HepG2 (cell line): ENCODE measurements around the gene GNG12. TPM values are rescaled to one million over a fixed set of nuclear protein-coding genes. Genes with fewer than 3 reads are reported as not detected.

ENCODE experiments used
- BRD4 ChIP-seq: sonication (generic); formaldehyde crosslinking; IDR thresholded peaks from 2 replicates; pipeline ENCODE4 v1.4.0; 2020; ENCODE audit warnings: missing genetic modification reagents
- CC2D1A ChIP-seq: sonication (generic); formaldehyde crosslinking; IDR thresholded peaks from 2 replicates; pipeline ENCODE4 v1.8.1; 2023; ENCODE audit warnings: mild to moderate bottlenecking, missing genetic modification reagents
- EP300 ChIP-seq, 3 experiments: sonication (generic) in 1 of 3; formaldehyde crosslinking in 1 of 3; IDR thresholded peaks; 2 replicates each; pipeline versions ENCODE4 v1.5.1 to v1.6.1; 2011 to 2020; ENCODE audit warnings: low read depth in 2 of 3, low read length in 2 of 3, borderline replicate concordance in 1 of 3, improper control_type of control experiment in 1 of 3, mild to moderate bottlenecking in 1 of 3, missing genetic modification reagents in 1 of 3, moderate library complexity in 1 of 3
- FOXO1 ChIP-seq: sonication (generic); formaldehyde crosslinking; IDR thresholded peaks from 2 replicates; pipeline ENCODE4 v1.4.0; 2020; ENCODE audit warnings: missing genetic modification reagents
- GABPA ChIP-seq, 2 experiments: IDR thresholded peaks; 2 replicates each; pipeline ENCODE4 v1.6.1; 2011 to 2016; ENCODE audit warnings: low read depth in 2 of 2, low read length in 1 of 2, missing biosample characterization in 1 of 2, missing genetic modification characterization in 1 of 2
- GPBP1L1 ChIP-seq: sonication (generic); formaldehyde crosslinking; IDR thresholded peaks from 2 replicates; pipeline ENCODE4 v1.5.0; 2020; ENCODE audit warnings: mild to moderate bottlenecking, missing genetic modification reagents
- HNRNPLL ChIP-seq: fragments of 200-400 bp; formaldehyde crosslinking; IDR thresholded peaks from 2 replicates; pipeline ENCODE4 v1.6.1; 2017; ENCODE audit warnings: mild to moderate bottlenecking, low read depth, low read length; ENCODE audit not compliant: poor library complexity, severe bottlenecking
- LRRFIP1 ChIP-seq: sonication (generic); formaldehyde crosslinking; conservative IDR thresholded peaks from 2 replicates; pipeline ENCODE4 v1.4.0; 2020; ENCODE audit warnings: missing genetic modification reagents
- MIER2 ChIP-seq: IDR thresholded peaks from 2 replicates; pipeline ENCODE4 v1.6.1; 2016; ENCODE audit warnings: missing biosample characterization, missing genetic modification reagents
- NAIF1 ChIP-seq: sonication (generic); formaldehyde crosslinking; IDR thresholded peaks from 2 replicates; pipeline ENCODE4 v1.5.0; 2020; ENCODE audit warnings: mild to moderate bottlenecking, missing genetic modification reagents, borderline replicate concordance
- RFXANK ChIP-seq: IDR thresholded peaks from 2 replicates; pipeline ENCODE4 v1.6.1; 2016
- SMARCC2 ChIP-seq: fragments of 450-650 bp; IDR thresholded peaks from 2 replicates; pipeline ENCODE4 v1.6.1; 2017; ENCODE audit warnings: antibody characterized with exemption, mild to moderate bottlenecking
- TAF15 ChIP-seq: fragments of 200-400 bp; formaldehyde crosslinking; IDR thresholded peaks from one replicate; pipeline ENCODE4 v1.6.1; 2018; ENCODE audit warnings: mild to moderate bottlenecking, low read depth, low read length; ENCODE audit not compliant: poor library complexity, severe bottlenecking
- XRCC5 ChIP-seq: fragments of 200-400 bp; formaldehyde crosslinking; optimal IDR thresholded peaks from 2 replicates; pipeline ENCODE3; 2017; ENCODE audit warnings: mild to moderate bottlenecking, low read length
- ZBTB21 ChIP-seq: sonication (generic); formaldehyde crosslinking; IDR thresholded peaks from 2 replicates; pipeline ENCODE4 v1.4.0; 2020; ENCODE audit warnings: missing genetic modification reagents
- ZNF124 ChIP-seq: sonication (generic); formaldehyde crosslinking; IDR thresholded peaks from 2 replicates; pipeline ENCODE4 v1.4.0; 2020; ENCODE audit warnings: missing genetic modification reagents
- ZNF20 ChIP-seq: sonication (generic); formaldehyde crosslinking; IDR thresholded peaks from 2 replicates; pipeline ENCODE4 v1.4.0; 2020; ENCODE audit warnings: mild to moderate bottlenecking, moderate library complexity, missing genetic modification reagents
- ZNF234 ChIP-seq: sonication (generic); formaldehyde crosslinking; conservative IDR thresholded peaks from 2 replicates; pipeline ENCODE4 v1.5.1; 2020; ENCODE audit warnings: mild to moderate bottlenecking, missing genetic modification reagents
- ZNF382 ChIP-seq: sonication (generic); formaldehyde crosslinking; IDR thresholded peaks from 2 replicates; pipeline ENCODE4 v1.5.0; 2020; ENCODE audit warnings: missing genetic modification reagents, mild to moderate bottlenecking, borderline replicate concordance
- ZNF713 ChIP-seq: sonication (generic); formaldehyde crosslinking; IDR thresholded peaks from 2 replicates; pipeline ENCODE4 v1.4.0; 2020; ENCODE audit warnings: mild to moderate bottlenecking, missing genetic modification reagents
- ZNF768 ChIP-seq: sonication (generic); formaldehyde crosslinking; IDR thresholded peaks from 2 replicates; pipeline ENCODE4 v1.4.0; 2020; ENCODE audit warnings: missing genetic modification reagents
- ZNF816 ChIP-seq: sonication (generic); formaldehyde crosslinking; IDR thresholded peaks from 2 replicates; pipeline ENCODE4 v1.8.0; 2022; ENCODE audit warnings: missing genetic modification reagents, mild to moderate bottlenecking, borderline replicate concordance
- ZSCAN31 ChIP-seq: sonication (generic); formaldehyde crosslinking; IDR thresholded peaks from 2 replicates; pipeline ENCODE4 v1.5.0; 2020; ENCODE audit warnings: low read depth, mild to moderate bottlenecking, missing genetic modification reagents
- polyA plus RNA-seq, 8 experiments: library from polyadenylated mRNA; depleted of rRNA in 3 of 8; stranded (reverse) in 7 of 8; unstranded in 1 of 8; fragments of >200 nt; fragmentation: Illumina TruSeq in 4 of 8; extraction: Trizol in 4 of 8; gene quantifications; 2 replicates each; pipeline versions ENCODE4 v1.2.1 to v1.2.3, GENCODE V29; 2011 to 2016; ENCODE audit warnings: low read depth in 4 of 8, missing spikeins in 1 of 8, mixed read lengths in 1 of 8; ENCODE audit not compliant: insufficient read depth in 1 of 8
- total RNA-seq, 5 experiments: library from RNA; depleted of rRNA; stranded (reverse); fragments of >200 nt; fragmentation: Illumina TruSeq; extraction: Trizol; gene quantifications; 2 replicates each; pipeline ENCODE4 v1.2.3, GENCODE V29; 2016; ENCODE audit warnings: low read depth in 1 of 5
- TF ChIP-seq, protein P1 (sequence below): sonication (generic); formaldehyde crosslinking; IDR thresholded peaks from 2 replicates; pipeline ENCODE4 v1.4.0; 2020; ENCODE audit warnings: missing genetic modification reagents
- TF ChIP-seq, protein P2 (sequence below): sonication (generic); formaldehyde crosslinking; IDR thresholded peaks from 2 replicates; pipeline ENCODE4 v1.4.0; 2020; ENCODE audit warnings: missing genetic modification reagents, low read depth, mild to moderate bottlenecking, borderline replicate concordance

The GNG12 gene
- total and polyA plus RNA-seq, 2 of the 13 experiments (the other 11 are each of a cell fraction or from before 2014, with no cell fraction given), result 0.11 TPM

- TF ChIP-seq, protein P1, sequence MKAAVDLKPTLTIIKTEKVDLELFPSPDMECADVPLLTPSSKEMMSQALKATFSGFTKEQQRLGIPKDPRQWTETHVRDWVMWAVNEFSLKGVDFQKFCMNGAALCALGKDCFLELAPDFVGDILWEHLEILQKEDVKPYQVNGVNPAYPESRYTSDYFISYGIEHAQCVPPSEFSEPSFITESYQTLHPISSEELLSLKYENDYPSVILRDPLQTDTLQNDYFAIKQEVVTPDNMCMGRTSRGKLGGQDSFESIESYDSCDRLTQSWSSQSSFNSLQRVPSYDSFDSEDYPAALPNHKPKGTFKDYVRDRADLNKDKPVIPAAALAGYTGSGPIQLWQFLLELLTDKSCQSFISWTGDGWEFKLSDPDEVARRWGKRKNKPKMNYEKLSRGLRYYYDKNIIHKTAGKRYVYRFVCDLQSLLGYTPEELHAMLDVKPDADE (CRISPR knock-in tag), result no peak
- TF ChIP-seq, protein P2, sequence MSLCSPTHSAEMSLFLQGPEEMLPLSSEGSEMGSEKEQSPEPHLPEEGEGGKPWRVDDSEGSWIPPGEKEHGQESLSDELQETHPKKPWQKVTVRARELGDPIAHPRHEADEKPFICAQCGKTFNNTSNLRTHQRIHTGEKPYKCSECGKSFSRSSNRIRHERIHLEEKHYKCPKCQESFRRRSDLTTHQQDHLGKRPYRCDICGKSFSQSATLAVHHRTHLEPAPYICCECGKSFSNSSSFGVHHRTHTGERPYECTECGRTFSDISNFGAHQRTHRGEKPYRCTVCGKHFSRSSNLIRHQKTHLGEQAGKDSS (CRISPR knock-in tag), result no peak
- no peak for TF ChIP-seq GPBP1L1 (CRISPR knock-in tag)
- no peak for TF ChIP-seq BRD4 (CRISPR knock-in tag)
- no peak for TF ChIP-seq MIER2
- TF ChIP-seq SMARCC2, result no peak
- TF ChIP-seq LRRFIP1 (CRISPR knock-in tag), result no peak
- no peak for TF ChIP-seq ZNF713 (CRISPR knock-in tag)
- TF ChIP-seq TAF15, result no peak
- TF ChIP-seq RFXANK (CRISPR knock-in tag), result no peak
- no peak for TF ChIP-seq ZNF20 (CRISPR knock-in tag)
- no peak for TF ChIP-seq GABPA (IDR thresholded peaks at IDR 0.05; ENCODE audit: low read depth, low read length)
- TF ChIP-seq GABPA (CRISPR knock-in tag; IDR thresholded peaks at IDR 0.05; ENCODE audit: low read depth), result no peak
- no peak for TF ChIP-seq ZNF382 (CRISPR knock-in tag)
- no peak for TF ChIP-seq ZSCAN31 (CRISPR knock-in tag)
- TF ChIP-seq ZNF768 (CRISPR knock-in tag), result no peak
- TF ChIP-seq HNRNPLL, result no peak
- TF ChIP-seq CC2D1A (CRISPR knock-in tag), result no peak
- peak; percentile 35; the same call in 1 of the 2 replicates for TF ChIP-seq ZBTB21
- no peak for TF ChIP-seq FOXO1 (CRISPR knock-in tag)
- peak; percentile 29 to 46; a peak in 1 of 4 replicates for TF ChIP-seq EP300 (IDR thresholded peaks at IDR 0.05; ENCODE audit: low read depth in 2 of 2, low read length in 2 of 2)
- TF ChIP-seq EP300 (CRISPR knock-in tag; IDR thresholded peaks at IDR 0.05; ENCODE audit: borderline replicate concordance), result 0 out of 2 replicates have a peak, but pooled peaks have one; percentile 4
- no peak for TF ChIP-seq ZNF124 (CRISPR knock-in tag)
- no peak for TF ChIP-seq ZNF816 (CRISPR knock-in tag)
- no peak for TF ChIP-seq ZNF234 (CRISPR knock-in tag)
- no peak for TF ChIP-seq NAIF1 (CRISPR knock-in tag)
- TF ChIP-seq XRCC5, result no peak
Observed at GRCh38 chr1:67760030-67760821, 73.0 kb downstream of the GNG12 start (continued).
